Right renal cortex interstitium (tissue), 3 donors: Measurements from ENCODE around the gene RGMA. TPM values are rescaled to one million over a fixed set of nuclear protein-coding genes. Genes with fewer than 3 reads are reported as not detected.

Experiments
- DNase-seq, 3 donors: peaks; one replicate each; pipeline ENCODE4 v3.0.0-alpha.2; 2013; ENCODE audit warnings: low read depth in 3 of 3, low spot score in 2 of 3
- polyA plus RNA-seq, 3 donors: library from polyadenylated mRNA; unstranded; fragments of 120-200 nt; gene quantifications; one replicate each; pipeline ENCODE4 v1.2.1, GENCODE V29; 2013; ENCODE audit not compliant: insufficient read length in 3 of 3

Gene RGMA
- polyA plus RNA-seq, 3 donors, result 6.4 to 8.1 (median 7.7) TPM

DNA sequence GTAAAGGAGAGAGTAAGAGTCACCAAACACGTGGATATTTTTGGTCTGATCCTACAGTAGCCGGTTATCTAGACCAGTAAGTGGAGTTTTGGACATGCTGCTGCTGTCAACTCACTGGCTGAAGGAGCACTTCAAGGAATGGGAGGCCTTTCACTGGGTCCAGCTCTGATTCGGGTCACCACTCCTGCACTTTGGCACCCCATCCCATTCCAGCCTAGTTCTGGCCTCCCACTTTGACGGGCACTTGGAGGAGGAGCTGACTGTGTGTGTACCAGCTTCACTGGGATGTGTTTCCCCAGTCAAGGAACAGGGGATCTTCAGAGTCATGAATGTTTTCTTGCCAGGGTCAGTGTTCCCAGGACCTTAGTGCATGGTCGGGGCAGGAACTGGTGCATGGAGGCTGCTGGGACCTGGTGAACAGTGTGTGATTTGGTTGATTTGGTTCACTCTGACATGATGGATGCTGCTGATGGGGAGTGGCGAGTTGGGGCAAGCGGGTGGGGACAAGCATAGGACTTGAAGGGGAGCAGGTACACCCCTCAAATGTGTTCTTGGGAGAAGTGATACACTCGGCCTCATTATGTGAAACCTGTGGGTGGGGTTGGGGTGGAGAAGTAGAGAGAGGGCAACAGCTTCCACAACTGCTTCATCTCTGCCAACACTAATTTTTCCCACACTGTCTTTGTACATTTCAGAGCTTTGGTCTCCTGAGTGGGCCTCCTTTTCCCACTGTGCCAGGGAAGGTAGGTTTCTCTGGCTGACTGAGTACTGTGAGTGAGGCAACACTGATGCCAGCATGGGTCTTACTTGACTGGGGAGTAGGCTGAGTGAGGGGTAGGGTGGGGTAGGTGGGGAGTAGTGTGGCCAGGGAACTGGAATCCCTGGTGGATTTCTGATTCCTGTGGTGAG lies 64.0 kb downstream of the RGMA start:
- no peak for DNase-seq

DNA sequence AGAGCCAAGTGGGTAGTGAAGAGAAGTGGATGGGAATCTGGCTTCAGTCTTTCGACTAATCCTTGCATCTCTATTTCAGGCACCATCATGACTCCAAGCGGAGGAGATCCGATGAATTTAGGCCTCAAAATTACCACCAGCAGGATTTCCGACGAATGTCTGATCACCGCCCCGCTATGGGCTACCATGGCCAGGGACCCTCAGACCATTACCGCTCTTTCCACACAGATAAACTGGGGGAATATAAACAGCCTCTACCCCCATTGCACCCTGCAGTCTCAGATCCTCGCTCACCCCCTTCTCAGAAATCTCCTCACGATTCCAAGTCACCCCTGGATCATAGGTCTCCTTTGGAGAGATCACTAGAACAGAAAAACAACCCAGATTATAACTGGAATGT lies 64.7 kb downstream of the RGMA start:
- no peak for DNase-seq

DNA sequence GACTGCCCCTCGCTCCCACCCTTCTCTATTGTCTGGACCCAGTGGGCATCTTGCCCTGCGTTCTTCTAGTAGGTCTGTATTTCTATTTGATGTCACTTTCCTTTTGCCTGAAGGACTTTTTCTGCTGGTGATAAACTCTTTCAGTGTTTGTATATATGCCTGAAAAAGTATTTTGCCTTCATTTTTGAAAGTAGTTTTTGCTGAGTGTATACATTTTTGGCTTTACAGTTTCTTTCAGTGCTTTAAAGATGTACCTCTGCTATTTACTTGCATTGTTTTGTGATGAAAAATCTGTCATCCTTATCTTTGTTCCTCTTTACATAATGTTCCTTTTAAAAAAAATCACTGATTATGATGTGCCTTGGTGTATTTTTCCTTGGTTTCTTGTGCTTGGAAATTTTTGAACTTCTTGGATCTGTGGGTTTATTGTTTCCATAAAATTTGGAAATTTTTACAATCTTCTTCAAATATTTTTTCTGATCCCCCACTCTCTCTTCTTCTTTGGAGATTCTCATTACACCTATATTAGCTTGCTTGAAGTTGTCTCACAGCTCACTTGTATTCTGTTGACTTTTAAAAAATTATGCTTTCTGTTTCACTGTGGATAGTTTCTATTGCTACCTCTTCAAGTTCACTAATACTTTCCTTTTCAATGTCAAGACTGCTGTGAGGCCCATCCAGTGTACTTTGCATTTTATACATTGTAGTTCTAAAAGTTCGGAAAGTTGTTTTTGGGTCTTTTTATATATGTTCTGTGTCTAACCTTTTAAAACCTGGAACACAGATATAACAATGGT lies 67.8 kb downstream of the RGMA start:
- DNase-seq, result no peak

DNA sequence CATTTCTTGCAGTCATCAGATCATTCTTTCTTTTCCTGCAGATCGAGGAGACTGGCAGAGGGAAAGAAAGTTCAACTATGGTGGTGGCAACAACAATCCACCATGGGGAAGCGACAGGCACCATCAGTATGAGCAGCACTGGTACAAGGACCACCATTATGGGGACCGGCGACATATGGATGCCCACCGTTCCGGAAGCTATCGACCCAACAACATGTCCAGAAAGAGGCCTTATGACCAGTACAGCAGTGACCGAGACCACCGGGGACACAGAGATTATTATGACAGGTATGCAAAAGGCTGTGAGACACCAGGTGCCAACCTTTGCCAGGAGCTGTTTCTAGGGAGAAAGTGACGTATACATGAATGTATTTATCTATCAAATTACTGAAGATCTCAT lies 69.0 kb downstream of the RGMA start:
- DNase-seq, result no peak

DNA sequence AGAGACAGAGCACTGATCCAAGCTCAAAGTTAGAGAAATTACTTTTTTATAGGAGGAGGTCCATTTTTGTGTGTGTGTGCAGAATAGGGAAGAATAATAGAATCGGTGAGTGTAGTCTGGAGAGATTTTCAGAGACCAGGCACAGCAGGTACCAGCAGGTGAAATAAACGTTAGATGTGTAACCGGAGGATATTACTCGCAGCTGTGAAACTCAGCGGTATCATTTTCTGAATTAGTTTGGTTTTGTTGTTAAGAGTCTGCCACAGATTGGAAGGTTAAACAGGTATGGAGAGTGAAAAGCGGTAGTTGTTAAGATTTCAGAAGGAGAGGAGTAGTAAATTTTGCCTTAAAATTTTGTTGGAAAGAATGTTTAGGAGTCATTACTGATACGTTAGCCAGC lies 69.9 kb downstream of the RGMA start:
- DNase-seq, result no peak

DNA sequence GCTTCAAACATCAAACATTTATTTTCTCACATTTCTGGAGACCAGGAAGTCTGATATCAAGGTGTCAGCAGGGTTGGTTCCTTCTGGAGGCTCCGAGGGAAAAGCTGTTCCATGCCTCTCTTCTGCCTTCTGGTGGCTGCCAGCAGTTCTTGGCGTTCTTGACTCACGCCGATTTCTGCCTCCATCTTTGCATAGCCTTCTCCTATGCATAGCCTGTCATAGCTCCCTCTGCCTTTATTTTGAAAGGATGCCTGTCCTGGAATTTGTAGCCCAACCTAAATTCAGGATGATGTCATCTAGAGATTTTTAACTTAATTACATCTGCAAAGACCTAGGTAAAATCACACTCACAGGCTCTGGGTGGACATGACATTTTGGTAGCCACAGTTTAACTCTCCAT lies 70.4 kb downstream of the RGMA start:
- DNase-seq, result no peak

DNA sequence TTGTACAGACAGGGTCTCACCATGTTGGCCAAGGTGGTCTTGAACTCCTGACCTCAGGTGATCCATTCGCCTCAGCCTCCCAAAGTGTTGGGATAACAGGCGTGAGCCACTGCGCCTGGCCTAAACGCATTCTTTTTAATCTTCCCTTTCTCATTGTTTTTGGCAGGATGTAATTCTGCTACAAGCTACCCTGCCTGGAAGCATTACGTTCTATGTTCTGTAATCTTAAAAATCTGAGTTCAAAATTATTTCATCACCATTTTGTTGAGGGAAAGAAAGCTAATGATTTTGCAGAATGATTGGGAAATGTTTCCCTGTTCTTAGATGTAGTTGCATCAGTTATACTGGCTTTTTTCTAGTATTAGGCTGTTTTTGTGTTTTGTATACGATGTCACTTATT lies 71.5 kb downstream of the RGMA start:
- DNase-seq, result no peak

DNA sequence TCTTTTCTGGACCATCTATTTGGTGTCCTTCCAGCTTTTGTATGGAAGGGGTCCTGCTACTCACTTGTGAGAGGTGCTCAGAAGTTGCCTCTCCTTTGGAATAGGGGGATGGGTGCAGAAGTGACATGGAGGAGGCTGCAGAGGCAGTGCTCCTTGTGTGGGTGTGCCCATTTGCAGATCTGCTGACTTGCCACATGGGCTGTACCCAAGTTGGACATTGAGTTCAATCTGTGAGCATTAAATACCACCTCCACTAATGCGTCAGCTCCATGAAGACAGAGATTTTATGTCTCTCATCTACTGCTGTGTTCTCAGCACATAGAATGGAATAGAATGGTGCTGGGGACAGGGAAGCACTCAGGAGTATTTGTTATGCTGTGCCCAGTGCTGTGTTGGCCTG lies 76.2 kb downstream of the RGMA start:
- no peak for DNase-seq

DNA sequence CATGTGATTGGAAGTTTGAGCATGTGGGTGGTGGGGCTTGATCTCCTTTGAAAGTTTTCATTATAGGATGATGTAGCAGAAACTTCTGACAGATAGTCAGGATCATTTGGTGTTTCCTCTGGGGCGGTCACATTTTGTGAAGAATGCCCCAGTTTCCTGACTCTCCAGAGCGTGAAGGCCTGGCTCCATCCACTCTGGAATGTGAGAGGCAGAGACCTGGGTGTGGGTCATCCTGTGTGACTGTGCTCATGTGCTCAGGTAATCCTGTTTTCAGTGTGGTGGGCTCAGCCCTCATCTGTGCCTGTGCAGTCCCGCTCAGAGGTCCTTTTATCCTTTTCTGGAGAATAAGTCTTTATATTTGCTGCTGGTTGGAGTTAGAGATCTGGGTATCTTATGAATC lies 81.0 kb downstream of the RGMA start:
- no peak for DNase-seq

DNA sequence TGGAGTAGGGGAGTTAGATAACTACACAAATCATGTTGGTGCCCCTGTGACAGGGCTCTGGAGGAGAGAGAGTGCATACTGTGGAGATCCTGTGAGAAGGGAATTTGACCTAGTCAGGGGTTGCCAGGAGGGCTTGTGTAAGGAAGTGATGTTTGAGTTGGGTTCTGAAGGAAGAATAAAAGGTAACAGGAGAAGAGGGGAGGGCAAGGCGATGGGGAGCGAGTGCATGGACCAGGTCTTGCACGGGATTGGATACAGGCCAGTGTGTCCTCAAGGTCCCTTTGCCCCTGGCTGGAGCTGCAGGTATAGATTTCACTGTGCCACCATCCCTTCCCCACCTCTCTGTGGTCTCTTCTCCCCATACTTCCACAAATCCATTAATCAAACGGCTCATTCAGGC lies 83.9 kb downstream of the RGMA start:
- DNase-seq, result no peak

DNA sequence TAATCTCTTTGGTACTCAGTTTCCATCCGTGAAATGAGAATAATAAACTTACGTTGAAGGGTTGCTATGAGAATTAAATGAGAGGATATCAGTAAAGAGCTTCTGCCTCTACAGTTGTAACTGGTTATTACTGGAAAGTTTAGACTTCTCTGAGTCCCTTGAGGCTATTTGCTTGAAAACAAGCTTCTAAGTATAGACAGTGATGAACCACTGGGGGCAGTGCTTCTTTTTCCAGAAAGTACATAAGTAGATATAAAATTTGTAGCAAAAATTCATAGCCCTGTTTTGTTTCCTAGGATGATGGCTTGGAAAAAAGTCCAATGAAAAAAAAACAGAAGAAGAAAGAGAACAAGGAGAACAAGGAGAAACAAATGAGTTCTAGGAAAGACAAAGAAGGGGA lies 87.1 kb downstream of the RGMA start:
- DNase-seq, result no peak

DNA sequence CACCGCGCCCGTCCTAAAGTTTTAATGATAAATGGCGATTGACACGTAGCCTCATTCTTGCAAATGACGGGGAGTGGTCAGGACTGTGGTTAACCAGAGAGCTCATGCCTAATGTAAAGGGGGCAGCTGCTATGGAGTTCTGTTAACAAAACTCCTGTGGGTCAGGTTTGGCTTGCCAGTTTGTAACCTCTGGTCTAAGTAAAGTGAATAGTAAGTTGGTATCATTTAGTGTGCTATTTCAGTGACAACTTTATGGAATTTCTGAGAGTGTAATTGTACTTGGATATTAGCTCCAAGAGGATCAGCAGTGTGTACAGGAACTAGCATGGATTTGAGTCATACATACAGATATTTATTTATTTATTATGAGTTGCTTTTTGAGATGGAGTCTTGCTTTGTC lies 87.9 kb downstream of the RGMA start:
- DNase-seq, result no peak

DNA sequence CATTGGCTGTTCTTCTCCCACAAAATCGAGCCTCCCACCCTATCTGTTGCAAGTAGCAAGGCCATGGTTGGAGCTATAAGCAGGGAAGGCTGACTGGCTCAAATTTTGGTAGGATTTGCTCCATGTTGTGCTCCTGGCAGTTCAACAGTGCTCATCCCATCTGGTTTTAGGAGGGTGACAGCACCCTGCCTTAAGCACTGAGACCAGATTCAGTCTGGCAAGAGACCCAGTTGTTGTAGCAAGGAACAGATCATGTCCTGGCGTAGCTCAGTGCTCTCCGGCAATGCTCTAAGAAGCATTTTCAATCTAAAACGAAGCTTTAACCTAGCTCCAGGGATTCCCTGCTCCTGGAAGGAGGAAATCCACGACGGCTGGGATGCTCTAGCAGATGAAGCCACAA lies 91.2 kb downstream of the RGMA start:
- DNase-seq, result no peak

DNA sequence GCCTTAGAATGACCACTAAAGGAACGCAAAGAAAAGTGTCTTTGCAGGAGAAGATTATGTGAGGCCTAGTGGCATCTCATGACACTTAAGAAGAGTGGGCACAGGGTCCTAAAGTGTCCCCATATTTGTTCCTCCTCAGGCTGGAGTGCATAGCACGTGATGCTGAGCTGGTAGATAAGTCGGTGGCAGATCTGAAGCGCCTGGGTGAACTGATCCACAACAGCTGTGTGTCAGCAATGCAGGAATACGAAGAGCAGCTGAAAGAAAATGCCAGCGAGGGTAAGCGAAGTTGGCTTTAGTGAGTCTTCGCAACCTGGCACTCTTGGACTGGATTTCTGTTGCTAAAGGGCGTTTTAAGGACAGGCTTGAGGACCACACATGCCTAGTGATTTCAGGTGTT lies 96.3 kb downstream of the RGMA start:
- no peak for DNase-seq

DNA sequence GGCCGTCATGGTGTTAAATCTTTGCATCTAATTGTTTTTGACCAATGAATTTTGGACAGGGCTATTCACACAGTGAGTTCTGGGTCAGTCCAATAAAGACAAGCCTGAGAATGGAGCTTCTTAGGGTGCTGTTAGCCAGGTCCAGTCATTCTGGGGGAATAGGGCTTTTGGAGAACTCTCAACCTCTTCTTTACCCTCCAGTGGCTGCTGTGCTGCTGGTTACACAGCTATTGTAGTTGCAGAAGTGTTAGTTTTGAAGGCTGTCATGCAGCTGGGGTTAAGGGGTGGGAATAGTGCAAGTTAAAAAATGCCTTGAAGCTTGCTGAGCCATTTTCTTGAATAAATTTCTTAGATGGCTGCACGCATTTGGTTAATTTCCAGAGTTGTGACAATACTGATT lies 99.0 kb downstream of the RGMA start:
- DNase-seq, result no peak

DNA sequence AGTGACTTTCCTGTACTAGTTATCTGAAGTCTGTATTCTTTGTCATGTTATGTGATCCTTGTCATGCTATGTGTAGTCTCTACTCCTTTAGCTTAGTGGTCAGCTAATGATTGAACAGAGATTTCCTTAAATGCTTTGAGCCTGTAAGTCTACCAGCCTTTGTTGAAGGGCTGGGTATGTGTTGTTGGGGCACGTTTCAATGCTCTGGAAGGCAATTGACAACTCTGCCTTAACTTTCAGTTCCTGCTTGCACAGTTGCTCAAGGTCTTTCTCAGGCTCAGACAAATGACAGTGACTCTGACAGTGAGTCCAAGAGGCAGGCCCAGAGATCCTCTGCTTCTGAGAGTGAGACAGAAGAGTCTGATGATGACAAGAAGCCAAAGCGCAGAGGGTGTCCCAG lies 99.5 kb downstream of the RGMA start:
- no peak for DNase-seq

Other genes with a start within 250 kb of the RGMA start
- 100 to 1,000 TPM in 2 of 3 donors, 10 to 100 TPM in 1; 89.8 to 120 (median 105) TPM for gene CHD2, start 188.9 kb downstream of the RGMA start, polyA plus RNA-seq